PFSK-1 (cell line): Measurements from ENCODE around the gene DHX34.
A peak's percentile ranks its signal among the peaks of the same experiment; 100 is the strongest.

Experiments
- FOXP2 ChIP-seq: optimal IDR thresholded peaks from 2 replicates; pipeline ENCODE3; 2011; ENCODE audit warnings: borderline replicate concordance, control low read depth, inconsistent platforms; ENCODE audit not compliant: insufficient read depth; ENCODE audit errors: extremely low read length, extremely low read depth
- POLR2AphosphoS5 ChIP-seq: IDR thresholded peaks from 2 replicates; pipeline ENCODE4 v1.6.1; 2012; ENCODE audit warnings: low read depth, mild to moderate bottlenecking, control low read depth, low read length, moderate library complexity
- REST ChIP-seq, 2 experiments: IDR thresholded peaks; 2 replicates each; pipeline versions ENCODE4 v1.6.1 to v1.8.0; 2011 to 2012; ENCODE audit warnings: low read depth in 2 of 2, low read length in 2 of 2, control low read depth in 1 of 2, inconsistent platforms in 1 of 2, mild to moderate bottlenecking in 1 of 2, moderate library complexity in 1 of 2; ENCODE audit not compliant: insufficient read depth in 1 of 2
- SIN3A ChIP-seq: IDR thresholded peaks from 2 replicates; pipeline ENCODE4 v1.6.1; 2012; ENCODE audit warnings: mild to moderate bottlenecking, low read length, moderate library complexity, borderline replicate concordance; ENCODE audit not compliant: insufficient read depth
- TAF1 ChIP-seq: IDR thresholded peaks from 2 replicates; pipeline ENCODE4 v1.6.1; 2012; ENCODE audit warnings: low read length, control low read depth, borderline replicate concordance; ENCODE audit not compliant: insufficient read depth

DHX34 gene

DNA sequence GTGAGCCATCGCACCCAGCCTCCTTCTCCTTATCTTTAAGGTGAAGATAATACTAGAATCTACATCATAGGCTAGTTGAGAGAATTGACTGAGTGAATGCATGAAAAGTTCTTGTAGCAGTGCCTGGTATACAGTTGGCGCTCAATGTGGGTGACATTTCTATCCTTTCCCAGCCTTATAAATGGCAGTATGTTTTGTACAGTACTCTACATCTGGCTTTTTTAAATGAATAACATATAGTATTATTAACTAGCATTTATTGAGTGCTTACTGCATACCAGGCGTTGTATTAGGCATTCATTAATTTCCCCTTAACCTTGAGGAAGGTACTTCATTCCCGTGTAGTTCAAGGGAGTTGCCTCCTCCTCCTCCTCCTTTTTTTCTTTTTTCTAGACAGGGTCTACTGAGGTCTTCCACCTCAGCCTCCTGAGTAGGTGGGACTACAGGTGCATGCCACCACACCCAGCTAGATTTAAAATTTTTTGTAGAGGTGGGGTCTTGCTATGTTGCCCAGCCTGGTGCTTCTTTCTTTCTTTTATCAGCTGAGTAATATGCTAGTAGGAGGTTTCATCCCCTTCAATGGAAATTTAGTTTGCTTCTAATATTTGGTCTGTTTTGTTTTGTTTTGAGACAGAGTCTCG is 36.6 kb upstream of the DHX34 start:
- no peak for TF ChIP-seq REST (IDR thresholded peaks at IDR 0.05; ENCODE audit: insufficient read depth in 1 of 2, low read depth in 2 of 2, low read length in 2 of 2)
- no peak for TF ChIP-seq FOXP2
- no peak for TF ChIP-seq SIN3A
- TF ChIP-seq POLR2AphosphoS5: no peak
- TF ChIP-seq TAF1: no peak

DNA sequence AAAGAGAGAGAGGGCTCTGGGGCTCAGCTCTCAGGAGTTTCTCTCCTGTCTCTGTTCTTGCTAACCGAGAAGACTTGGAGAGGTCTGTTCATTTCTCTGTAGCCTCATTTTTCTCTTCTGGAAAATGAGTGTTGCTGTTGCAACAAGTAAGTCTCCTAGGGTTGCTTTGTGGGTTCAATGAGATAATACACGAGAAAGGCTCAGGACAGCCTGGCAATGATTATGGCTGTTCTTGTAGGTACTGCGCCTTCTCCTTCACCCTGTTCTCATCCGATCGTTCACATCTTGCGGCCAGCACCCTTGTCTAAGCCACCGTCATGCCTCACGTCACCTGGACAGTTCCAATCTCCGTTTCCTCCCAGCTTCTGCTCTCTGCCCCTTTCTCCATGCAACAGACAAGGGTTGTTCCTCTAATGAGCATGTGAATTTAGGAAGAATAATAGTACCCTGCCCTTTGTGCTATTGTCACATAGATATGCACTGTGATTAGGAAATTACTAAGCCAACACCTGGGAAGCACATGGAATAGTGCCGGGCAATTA is 35.3 kb upstream of the DHX34 start:
- TF ChIP-seq TAF1: no peak

- TF ChIP-seq REST (IDR thresholded peaks at IDR 0.05; ENCODE audit: insufficient read depth in 1 of 2, low read depth in 2 of 2, low read length in 2 of 2) (no peak), SIN3A (peak; percentile 73; the same call in 1 of the 2 replicates), POLR2AphosphoS5 (no peak), FOXP2 (peak; percentile 38), TAF1 (no peak)
Measured at GRCh38 chr19:47315125-47315821, 33.8 kb upstream of the DHX34 start.

- TF ChIP-seq POLR2AphosphoS5 (no peak), REST (IDR thresholded peaks at IDR 0.05; ENCODE audit: insufficient read depth in 1 of 2, low read depth in 2 of 2, low read length in 2 of 2) (no peak), TAF1 (no peak), SIN3A (no peak), FOXP2 (no peak)
Measured at GRCh38 chr19:47316513-47316912, 32.6 kb upstream of the DHX34 start.

DNA sequence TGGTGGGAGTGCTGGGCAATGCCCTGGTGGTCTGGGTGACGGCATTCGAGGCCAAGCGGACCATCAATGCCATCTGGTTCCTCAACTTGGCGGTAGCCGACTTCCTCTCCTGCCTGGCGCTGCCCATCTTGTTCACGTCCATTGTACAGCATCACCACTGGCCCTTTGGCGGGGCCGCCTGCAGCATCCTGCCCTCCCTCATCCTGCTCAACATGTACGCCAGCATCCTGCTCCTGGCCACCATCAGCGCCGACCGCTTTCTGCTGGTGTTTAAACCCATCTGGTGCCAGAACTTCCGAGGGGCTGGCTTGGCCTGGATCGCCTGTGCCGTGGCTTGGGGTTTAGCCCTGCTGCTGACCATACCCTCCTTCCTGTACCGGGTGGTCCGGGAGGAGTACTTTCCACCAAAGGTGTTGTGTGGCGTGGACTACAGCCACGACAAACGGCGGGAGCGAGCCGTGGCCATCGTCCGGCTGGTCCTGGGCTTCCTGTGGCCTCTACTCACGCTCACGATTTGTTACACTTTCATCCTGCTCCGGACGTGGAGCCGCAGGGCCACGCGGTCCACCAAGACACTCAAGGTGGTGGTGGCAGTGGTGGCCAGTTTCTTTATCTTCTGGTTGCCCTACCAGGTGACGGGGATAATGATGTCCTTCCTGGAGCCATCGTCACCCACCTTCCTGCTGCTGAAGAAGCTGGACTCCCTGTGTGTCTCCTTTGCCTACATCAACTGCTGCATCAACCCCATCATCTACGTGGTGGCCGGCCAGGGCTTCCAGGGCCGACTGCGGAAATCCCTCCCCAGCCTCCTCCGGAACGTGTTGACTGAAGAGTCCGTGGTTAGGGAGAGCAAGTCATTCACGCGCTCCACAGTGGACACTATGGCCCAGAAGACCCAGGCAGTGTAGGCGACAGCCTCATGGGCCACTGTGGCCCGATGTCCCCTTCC is 28.9 kb upstream of the DHX34 start:
- TF ChIP-seq TAF1 (no peak), REST (IDR thresholded peaks at IDR 0.05; ENCODE audit: insufficient read depth in 1 of 2, low read depth in 2 of 2, low read length in 2 of 2) (no peak), SIN3A (no peak), FOXP2 (no peak), POLR2AphosphoS5 (no peak)
